DMS53 treated with DMSO at 0.1 percent for 48 hours (cell line): ENCODE results near the gene GAS6.

Source experiments
- DNase-seq: peaks from one replicate; lab custom pipeline; 2025; ENCODE audit not compliant: unreplicated experiment; lab: John Stamatoyannopoulos, UW

The GAS6 gene

DNA sequence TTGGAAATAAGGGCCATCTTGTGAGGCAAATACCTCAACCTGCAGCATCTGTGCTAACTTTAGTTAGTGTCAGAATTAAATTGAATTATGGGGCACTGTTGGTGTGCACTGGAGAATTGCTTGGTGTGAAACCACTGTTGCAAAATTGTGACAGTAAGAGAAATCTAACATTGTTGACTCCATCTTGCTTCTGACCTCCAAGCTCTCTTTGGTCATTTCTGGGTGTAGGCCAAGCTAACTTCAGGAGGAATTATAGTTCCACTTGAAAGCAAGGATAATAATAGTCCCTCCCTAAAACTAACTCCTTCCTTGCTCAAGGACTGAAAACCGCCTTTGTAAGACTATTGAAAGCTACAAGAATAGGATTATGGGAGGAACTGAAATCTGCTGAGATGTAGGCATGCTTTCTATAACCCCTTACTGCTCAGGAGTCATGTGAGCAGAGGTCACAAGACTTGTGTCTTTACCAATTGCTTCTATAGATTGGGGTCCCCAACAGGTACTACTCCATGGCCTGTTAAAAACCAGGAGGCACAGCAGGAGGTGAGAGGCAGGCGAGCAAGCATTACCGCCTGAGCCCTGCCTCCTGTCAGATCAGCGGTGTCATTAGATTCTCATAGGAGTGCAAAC is 24.9 kb upstream of the GAS6 start:
- DNase-seq, result no peak

- DNase-seq, result no peak
Observed at GRCh38 chr13:113887700-113888201, 23.9 kb upstream of the GAS6 start.

DNA sequence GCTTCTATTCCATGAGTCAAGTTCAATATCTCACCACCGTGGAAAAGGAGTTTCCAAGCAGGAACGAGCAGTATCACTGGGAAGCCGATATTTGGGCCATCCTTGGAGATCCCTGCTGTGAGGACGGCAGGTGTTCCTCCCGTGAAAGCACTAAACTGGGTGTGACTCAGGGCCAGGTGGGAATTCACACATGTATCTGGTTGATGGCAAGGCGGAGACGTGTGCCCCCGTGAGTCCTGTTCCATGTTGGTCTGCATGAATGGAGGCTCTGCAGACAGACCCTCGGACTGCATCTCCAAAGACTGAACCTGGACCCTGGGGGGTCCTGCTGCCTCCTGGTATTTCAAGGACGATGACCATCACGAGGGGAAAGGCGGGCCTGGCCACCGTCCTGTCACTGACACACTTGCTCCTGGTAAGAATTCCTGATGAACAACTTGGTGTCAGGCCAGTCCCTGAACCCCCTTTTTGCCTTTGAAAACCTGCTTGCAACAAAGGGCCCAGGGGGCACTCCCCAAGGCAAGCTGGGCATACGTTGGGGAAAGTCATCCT is 22.8 kb upstream of the GAS6 start:
- DNase-seq, result no peak

DNA sequence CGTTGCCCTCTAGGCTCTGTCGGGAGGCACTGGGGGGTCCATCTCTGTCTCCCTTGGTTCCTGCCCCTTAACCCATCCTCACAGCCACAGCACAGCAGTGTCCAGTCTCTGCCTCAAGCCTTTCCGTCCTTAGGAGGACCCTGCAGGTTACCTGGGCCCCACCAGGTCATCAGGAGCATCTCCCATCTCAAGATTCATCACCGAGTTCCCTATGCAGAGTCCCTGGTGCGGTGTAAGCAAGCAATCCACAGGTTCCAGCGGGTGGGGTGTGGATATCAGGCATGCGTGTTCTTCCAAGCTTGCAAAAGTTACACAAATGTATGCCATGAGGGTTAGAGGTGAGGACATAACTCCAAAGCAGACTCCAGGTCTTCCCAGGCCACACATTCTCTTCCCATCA is 20.9 kb upstream of the GAS6 start:
- DNase-seq, result no peak

DNA sequence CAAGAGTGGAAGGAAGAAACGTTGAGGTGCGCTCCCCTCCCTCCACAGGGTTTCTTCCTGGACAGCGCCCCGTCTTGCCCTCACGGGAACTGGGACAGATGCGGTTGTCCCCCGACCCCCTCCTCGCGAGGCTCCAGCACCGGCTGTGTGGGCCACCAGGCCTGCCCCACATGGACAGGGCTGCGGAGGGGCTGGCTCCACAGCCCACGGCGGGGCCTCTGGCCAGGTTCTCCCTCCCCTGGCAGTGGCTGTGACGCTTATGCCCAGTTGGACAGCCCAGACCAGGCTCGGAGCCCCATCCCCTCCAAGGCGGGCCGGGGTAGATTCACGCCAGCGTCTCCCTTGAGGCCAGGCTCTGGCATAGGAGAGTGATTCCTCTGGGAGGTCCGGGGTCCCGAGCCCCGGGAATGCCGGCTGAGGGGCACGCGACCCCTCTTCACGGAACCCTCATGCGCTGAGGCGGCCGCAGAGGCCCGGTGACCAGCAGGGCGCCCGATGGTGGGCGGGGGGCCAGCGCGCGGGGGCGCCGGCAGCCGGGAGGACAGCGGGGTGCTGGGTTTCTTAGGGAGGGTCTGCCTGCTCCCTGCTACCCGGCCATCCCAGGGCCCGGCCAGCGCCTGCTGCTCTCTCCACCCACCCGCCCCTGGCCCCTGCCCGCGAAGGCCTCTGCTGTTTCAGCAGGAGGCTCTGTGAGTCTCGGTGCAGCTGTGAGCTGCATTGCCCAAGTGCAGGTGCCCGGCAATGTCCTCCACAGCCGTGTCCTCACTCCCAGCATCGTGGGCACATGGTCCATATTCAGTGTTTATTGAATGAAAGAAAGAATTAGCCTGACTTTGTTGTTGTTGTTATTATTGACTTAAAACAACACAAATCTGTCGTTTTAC is 20.3 kb upstream of the GAS6 start:
- DNase-seq, result no peak

DNA sequence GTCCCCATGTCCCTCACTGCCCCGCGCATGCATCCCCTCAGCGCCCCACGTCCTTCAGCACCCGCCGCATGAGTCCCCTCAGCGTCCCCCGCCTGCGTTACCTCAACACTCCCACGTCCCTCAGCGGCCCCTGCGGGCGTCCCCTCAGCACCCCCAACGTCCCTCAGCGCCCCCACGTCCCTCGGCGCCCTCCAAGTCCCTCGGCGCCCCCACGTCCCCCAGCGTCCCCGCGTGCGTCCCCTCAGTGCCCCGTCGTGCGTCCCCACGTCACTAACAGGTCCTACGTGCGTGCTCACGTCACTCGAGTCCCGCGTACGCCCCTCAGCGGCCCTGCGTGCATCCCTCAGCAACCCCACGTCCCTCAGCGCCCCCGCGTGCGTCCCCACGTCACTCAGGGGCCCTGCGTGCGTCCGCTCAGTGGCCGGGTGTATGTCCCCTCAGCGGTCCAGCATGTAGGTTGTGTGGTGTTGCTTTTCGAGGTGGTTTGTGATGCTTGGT is 19.5 kb upstream of the GAS6 start:
- no peak for DNase-seq

GRCh38 chr13:113882716-113883115 is 18.8 kb upstream of the GAS6 start:
- DNase-seq, result no peak

DNA sequence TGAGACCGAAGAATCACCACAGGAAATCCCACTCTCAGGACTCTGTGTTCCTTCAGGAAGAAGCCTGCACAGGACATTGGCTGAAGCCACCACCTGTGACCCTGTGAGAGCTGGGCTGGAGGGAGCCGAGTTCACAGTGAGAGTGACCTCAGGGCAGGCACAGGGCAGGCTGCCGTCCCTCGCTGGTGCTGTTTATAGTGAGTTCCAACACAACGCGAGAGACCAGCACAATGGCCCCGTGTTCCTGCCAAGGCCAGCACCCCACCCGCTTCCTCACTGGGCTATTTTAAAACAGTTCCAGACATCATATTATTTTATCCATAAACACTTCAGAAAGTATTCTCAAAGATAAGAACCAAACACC is 18.4 kb upstream of the GAS6 start:
- no peak for DNase-seq

DNA sequence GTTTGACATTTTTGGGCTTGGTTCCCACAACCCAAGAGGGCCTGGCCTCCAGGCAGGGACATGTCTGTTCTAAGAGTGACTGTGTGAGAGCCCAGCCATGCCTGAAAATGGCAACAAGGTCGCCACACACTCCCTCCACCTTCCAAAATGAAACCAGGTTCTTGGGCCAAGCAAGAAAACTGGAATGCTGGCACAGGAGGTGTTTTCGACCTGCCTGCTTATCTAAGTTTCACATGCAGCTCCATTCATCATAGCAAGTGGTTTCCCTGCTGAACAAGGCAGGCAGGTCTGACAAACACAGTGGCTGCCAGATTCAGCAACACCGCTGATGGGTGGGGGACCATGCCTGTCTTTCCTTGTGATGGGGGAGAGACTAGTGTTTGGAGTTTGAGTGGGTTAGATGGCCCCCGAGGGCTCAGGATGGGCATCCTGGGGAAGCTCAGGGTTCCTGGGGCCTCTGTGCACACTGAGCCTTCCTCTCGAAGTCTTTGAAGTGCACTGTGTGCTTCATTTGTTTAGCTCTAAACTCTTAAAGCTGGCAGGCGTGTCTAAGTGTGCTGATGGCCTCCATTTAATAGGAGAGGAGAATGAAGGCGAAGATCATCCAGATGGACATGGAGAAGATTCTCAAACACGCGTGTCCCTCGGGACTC is 17.9 kb upstream of the GAS6 start:
- no peak for DNase-seq

DNA sequence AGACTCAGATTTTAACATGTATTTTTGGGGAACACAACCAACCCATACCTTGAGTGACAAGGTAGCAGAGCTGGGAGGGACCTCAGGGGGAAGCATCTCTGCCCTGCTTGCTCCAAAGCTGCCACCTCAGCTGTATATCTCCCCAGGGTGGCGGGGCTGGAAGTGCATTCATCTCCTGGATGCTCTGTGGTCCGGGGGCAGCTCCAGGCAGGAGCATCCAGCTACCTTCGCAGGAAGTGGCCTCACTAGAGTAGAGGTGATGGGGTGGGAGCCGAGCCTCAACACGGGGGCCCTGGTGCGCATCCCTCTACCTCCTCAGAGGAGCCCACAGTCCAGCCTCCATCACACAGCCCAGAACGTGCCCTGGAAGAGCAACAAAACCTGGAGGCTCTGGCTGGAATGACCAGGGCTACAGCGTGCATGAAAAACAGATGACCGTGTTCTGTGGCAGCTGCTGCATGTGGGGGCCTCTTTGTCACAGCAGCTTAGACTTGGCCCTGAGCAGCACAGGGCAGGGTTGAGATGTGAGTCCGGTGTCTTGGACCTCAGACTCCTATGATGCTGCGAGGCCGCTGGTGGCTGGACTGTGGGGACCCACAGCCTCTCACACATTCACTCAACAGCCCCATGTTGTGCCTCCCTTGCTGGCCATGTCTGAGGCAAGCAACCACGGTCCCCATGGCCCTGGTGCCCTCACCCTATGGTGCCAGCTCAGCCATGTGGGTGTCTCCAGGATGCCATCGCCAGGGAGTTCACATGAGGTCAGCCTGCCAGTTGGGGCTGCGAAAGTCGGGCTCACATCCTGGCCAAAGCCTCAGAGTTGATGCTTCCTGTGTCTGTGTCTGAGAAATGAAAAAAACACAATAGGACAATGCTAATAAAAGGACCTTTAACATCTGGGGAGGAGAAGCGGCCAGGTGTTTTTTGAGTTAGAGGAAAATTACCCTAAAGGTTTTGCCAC is 17.1 kb upstream of the GAS6 start:
- no peak for DNase-seq

GRCh38 chr13:113879494-113880360 is 15.9 kb upstream of the GAS6 start:
- DNase-seq, result no peak

DNA sequence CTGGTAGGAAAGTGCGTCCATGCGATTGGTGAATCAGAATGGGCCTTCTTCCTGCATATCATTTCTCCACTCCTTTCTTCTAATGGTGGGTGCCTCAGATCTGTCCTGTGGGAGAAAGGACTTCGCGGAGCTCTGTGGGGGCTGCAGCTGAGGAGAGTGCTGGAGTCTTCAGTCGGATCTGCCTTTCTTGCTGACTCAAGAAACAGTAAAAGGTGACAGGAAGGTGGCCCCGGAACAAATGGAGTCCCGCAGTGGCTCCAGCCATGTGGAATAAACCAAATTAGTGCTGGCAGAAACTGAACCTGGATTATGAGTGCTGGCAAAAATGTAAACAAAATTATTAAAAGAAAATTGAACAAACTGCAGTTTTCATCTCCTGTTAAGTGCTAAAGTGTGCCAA is 15.1 kb upstream of the GAS6 start:
- DNase-seq, result no peak

DNA sequence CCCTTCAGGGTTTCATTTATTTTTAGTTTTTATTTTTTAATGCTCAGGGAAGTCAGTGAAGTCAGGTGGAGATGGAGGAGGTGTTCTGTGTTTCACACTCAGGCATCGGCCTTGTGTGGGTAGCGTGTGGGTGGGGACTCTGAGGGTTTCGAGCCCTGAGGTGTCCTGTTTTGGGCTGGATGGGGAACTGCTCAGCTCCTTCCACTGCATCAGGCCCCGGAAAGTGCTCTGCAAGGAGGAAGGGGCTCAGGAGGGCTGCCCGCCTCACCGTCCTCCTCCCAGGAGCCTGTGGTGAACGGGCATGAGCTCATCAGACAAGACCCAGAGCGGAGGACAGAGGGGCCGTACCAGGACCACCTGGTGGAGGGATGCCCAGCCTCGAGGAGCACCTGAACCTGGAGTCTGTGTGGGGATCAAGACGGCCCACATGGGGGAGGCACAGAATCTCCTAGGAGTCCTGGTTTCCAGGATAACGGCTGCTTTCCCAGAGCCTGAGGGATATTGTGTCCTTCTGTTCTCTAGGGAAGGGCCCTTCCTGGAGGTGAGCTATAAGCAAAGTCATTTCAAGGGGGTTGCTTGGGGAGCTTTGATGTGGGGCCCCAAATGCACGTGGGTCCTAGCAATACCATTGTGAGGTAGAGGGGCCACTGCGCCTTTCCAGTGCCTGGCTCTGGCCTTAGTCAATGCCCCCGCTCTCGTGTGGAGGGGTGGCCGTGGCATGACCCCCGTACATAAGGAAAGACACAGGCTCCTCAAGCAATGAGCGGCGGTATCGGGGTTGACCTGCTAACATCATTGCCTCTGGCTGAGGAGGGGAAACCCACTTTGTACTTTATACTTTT is 13.5 kb upstream of the GAS6 start:
- no peak for DNase-seq

GRCh38 chr13:113876346-113877148 is 12.7 kb upstream of the GAS6 start:
- no peak for DNase-seq

DNA sequence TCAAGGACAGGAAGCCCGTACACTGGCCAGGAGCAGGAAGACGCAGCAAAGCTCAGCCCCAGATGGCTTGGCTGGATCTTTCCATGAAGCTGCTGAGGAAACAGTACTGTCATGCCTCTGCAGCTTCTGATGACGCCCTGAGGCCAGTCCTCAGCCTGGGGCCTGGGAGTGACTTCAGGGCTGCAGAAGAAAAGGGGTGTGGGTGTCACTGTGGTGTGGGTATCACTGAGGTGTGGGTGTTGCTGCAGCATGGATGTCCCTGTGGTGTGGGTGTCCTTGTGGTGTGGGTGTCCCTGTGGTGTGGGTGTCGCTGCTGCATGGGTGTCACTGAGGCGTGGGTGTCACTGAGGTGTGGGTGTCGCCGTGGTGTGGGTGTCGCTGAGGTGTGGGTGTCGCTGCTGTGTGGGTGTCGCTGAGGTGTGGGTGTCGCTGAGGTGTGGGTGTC is 12.0 kb upstream of the GAS6 start:
- DNase-seq, result no peak

- no peak for DNase-seq
Observed at GRCh38 chr13:113875429-113875815, 11.5 kb upstream of the GAS6 start.

- DNase-seq, result no peak
Observed at GRCh38 chr13:113874579-113875428, 10.9 kb upstream of the GAS6 start.
